MCF 10A (cell line): Measurements from ENCODE around the gene PLAGL2. TPM values are rescaled to one million over a fixed set of nuclear protein-coding genes. Genes with fewer than 3 reads are reported as not detected.

Experiments
- BruUV-seq: library from RNA; stranded (reverse); fragments of 400-500 nt; replicated peaks from 2 replicates; lab custom pipeline; 2021; lab: Mats Ljungman, UMichigan
- CTCF ChIA-PET: fragments of 300-600 bp; sonication (Branson Sonifier 250); formaldehyde crosslinking; extraction: SDS; loops from one replicate; lab custom pipeline; 2021; ENCODE audit warnings: antibody characterized with exemption, inconsistent platforms; lab: Yijun Ruan, JAX
- POLR2A ChIA-PET: fragments of 300-600, 350-650 bp; sonication (Branson Sonifier 250); formaldehyde crosslinking; extraction: SDS; loops from one replicate; lab custom pipeline; 2020; ENCODE audit warnings: antibody characterized with exemption, inconsistent platforms; lab: Yijun Ruan, JAX
- DNase-seq: peaks from one replicate; pipeline ENCODE4 v3.0.0-alpha.2; 2018; ENCODE audit not compliant: unreplicated experiment
- H3K27ac Mint-ChIP-seq: one replicate; pipeline ENCODE4 v1.8.0; 2022; ENCODE audit warnings: mild to moderate bottlenecking, low read depth, mixed read lengths; ENCODE audit not compliant: unreplicated experiment
- H3K27me3 Mint-ChIP-seq: one replicate; pipeline ENCODE4 v1.8.0; 2022; ENCODE audit warnings: mixed read lengths; ENCODE audit not compliant: insufficient read depth, unreplicated experiment
- H3K36me3 Mint-ChIP-seq: one replicate; pipeline ENCODE4 v1.8.0; 2022; ENCODE audit warnings: mild to moderate bottlenecking, moderate library complexity, mixed read lengths; ENCODE audit not compliant: insufficient read depth, unreplicated experiment
- H3K4me1 Mint-ChIP-seq: one replicate; pipeline ENCODE4 v1.8.0; 2022; ENCODE audit warnings: mixed read lengths; ENCODE audit not compliant: insufficient read depth, unreplicated experiment
- H3K4me3 Mint-ChIP-seq: one replicate; pipeline ENCODE4 v1.8.0; 2022; ENCODE audit warnings: mild to moderate bottlenecking, moderate library complexity, mixed read lengths; ENCODE audit not compliant: unreplicated experiment
- H3K9me3 Mint-ChIP-seq: one replicate; pipeline ENCODE4 v1.8.0; 2022; ENCODE audit warnings: mixed read lengths; ENCODE audit not compliant: unreplicated experiment
- intact Hi-C: fragments of 100-400 bp; cut with micrococcal nuclease; formaldehyde crosslinking; loops from 2 replicates; pipeline ENCODE4 v1.14.1; 2022
- total RNA-seq: library from RNA; stranded (reverse); gene quantifications from 2 replicates; pipeline ENCODE4 v1.2.3, GENCODE V29; 2022
- TF ChIP-seq, protein P1 (sequence below): fragments of 200-600 bp; IDR thresholded peaks from one replicate; pipeline ENCODE4 v1.8.0; 2022; ENCODE audit warnings: antibody characterized with exemption, mild to moderate bottlenecking; ENCODE audit not compliant: unreplicated experiment

Gene PLAGL2
- total RNA-seq, 1 experiment from 2014 or later = 18.6 TPM

DNA sequence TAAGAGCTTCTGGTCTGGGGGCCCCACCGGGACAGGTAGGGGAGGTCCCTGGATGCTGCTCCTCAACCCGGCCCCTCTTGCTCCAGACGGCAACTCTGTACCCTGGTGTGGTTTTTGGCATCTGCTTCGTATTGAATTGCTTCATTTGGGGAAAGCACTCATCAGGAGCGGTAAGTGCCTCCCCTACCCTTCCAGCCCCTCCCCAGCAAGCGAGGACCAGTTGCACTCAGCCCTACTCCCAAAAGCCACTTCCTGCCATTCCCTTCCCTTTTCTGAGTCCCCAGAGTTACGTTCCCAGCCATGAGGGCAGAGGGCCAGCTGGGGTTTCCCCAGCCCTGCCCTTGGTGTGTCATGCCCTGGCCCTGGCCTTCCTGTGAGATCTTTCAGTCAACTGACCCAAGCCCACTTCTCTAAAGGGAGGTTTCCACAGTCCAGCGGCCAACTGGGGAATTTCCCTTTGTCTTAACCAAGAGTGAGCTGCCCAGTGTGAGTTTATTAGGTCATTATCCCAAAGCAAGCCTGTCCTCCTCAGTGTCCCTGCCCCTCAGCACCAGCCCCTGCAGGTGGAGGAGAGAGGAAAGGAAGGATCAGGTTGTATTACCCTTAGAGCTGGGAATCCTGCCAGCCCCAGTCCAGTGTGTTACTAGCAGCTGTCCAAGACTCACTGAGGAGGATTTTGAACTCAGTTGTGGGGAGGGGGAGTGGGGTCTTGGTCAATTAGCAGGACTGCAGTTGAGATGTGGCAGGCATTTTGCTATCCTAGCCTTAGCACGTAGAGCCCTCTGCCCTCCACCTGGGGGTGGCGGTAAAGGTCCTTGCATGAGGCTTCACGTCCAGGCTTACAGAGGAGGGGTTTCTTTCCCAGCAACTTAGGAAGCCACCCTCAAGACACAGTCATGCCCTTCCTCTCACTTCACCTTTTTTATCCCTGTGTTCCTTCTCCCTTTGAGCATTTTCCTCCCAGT is 52.2 kb downstream of the PLAGL2 start:
- intact Hi-C loops = loop anchor here (2.0 kb wide), 1 partner anchor 52 kb away; the partner anchor contains the start of genes PLAGL2 and POFUT1
- ChIA-PET CTCF (interaction anchor here (0.6 kb wide), 1 partner anchor 43 kb away, joined by 3 read pairs; no protein-coding TSS in a partner anchor), POLR2A (interaction anchor here (0.6 to 1.3 kb wide), 5 partner anchors 10 to 1657 kb away, joined by 3 to 5 read pairs (median 4); no protein-coding TSS in a partner anchor)
- Mint-ChIP-seq H3K4me1 (peaks cover 17% of the 10 kb centered on the region), H3K9me3 (no peaks in the 10 kb centered on the region), H3K36me3 (peaks cover 88% of the 10 kb centered on the region), H3K27ac (peak overlapping the region; percentile 62), H3K27me3 (no peaks in the 10 kb centered on the region), H3K4me3 (peak overlapping the region; percentile 21)
- DNase-seq = peak; percentile 95
- BruUV-seq = no TSS peak
- TF ChIP-seq, protein P1, sequence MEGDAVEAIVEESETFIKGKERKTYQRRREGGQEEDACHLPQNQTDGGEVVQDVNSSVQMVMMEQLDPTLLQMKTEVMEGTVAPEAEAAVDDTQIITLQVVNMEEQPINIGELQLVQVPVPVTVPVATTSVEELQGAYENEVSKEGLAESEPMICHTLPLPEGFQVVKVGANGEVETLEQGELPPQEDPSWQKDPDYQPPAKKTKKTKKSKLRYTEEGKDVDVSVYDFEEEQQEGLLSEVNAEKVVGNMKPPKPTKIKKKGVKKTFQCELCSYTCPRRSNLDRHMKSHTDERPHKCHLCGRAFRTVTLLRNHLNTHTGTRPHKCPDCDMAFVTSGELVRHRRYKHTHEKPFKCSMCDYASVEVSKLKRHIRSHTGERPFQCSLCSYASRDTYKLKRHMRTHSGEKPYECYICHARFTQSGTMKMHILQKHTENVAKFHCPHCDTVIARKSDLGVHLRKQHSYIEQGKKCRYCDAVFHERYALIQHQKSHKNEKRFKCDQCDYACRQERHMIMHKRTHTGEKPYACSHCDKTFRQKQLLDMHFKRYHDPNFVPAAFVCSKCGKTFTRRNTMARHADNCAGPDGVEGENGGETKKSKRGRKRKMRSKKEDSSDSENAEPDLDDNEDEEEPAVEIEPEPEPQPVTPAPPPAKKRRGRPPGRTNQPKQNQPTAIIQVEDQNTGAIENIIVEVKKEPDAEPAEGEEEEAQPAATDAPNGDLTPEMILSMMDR = no peak

- CTCF ChIA-PET = no interaction called here
- no TSS peak for BruUV-seq
- H3K36me3 Mint-ChIP-seq = peaks cover 89% of the 10 kb centered on the region
These were observed 53.8 kb downstream of the PLAGL2 start for GRCh38 chr20:32153771-32154170.

DNA sequence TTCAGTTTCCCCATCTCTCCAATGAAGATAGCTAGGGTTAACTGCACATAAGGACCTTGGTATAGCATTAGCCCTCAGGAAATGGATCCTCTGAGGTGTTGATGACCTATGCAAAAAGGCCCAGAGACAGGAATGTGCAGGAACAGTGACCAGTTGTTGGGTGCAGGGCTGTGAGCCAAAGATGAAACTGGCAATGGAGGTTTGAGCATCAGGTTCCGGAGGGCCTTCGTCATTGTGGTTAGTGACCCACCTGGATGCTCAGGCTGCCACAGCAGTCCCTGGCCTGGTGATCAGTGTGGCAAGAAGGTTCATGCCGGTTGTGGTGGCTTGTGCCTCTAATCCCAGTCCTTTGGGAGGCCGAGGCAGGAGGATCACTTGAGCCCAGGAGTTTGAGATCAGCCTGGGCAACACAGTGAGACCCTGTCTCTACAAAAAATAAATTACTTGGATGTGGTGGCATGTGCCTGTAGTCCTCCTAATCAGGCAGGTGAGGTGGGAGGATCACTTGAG is 54.3 kb downstream of the PLAGL2 start:
- H3K4me3 Mint-ChIP-seq = no peak overlapping the region
- POLR2A ChIA-PET = no interaction called here
- no peaks in the 10 kb centered on the region for H3K27me3 Mint-ChIP-seq

More at GRCh38 chr20:32153771-32154170, 53.8 kb downstream of the PLAGL2 start:
- no peak for DNase-seq
- TF ChIP-seq, protein P1 = no peak
- Mint-ChIP-seq H3K27ac (no peak overlapping the region), H3K9me3 (no peaks in the 10 kb centered on the region), H3K4me1 (peaks cover 17% of the 10 kb centered on the region), H3K27me3 (no peaks in the 10 kb centered on the region), H3K4me3 (no peak overlapping the region)
- intact Hi-C loops = loop anchor here (2.0 kb wide), 1 partner anchor 53 kb away; the partner anchor contains the start of genes PLAGL2 and POFUT1
- POLR2A ChIA-PET = no interaction called here

More for the DNA sequence above, 54.3 kb downstream of the PLAGL2 start:
- Mint-ChIP-seq H3K36me3 (peaks cover 89% of the 10 kb centered on the region), H3K9me3 (no peaks in the 10 kb centered on the region), H3K27ac (no peak overlapping the region), H3K4me1 (peaks cover 17% of the 10 kb centered on the region)
- no peak for DNase-seq
- intact Hi-C loops = no loop called here
- TF ChIP-seq, protein P1 = no peak
- no TSS peak for BruUV-seq
- CTCF ChIA-PET = interaction anchor here (0.6 kb wide), 1 partner anchor 19 kb away, joined by 3 read pairs; no protein-coding TSS in a partner anchor
